HEK293 (cell line): ENCODE results near the gene CTNNB1.

Experiments
- CTCF ChIA-PET: fragments of 350-600 bp; formaldehyde crosslinking; extraction: SDS; loops from one replicate; lab custom pipeline; 2021; ENCODE audit warnings: antibody characterized with exemption; lab: Yijun Ruan, JAX
- POLR2A ChIA-PET: fragments of 300-600 bp; formaldehyde crosslinking; extraction: SDS; loops from one replicate; lab custom pipeline; 2020; ENCODE audit warnings: antibody characterized with exemption, inconsistent platforms; lab: Yijun Ruan, JAX
- H3K27ac ChIP-seq: fragments of 200-500 bp; sonication (Bioruptor generic); 2 replicates; pipeline ENCODE4 v1.5.1; 2014; ENCODE audit warnings: low read depth, low read length, control low read depth, inconsistent platforms; ENCODE audit errors: extremely low read depth
- H3K36me3 ChIP-seq, 2 experiments: fragments of 200-500 bp in 1 of 2; sonication (Bioruptor generic) in 1 of 2; 1 replicate in 1 of 2; 2 replicates in 1 of 2; pipeline ENCODE4 v1.5.1; 2014 to 2017; ENCODE audit warnings: inconsistent platforms in 2 of 2, low read length in 2 of 2; ENCODE audit not compliant: control insufficient read depth in 2 of 2, insufficient read depth in 1 of 2
- H3K4me1 ChIP-seq: fragments of 200-500 bp; sonication (Bioruptor generic); 2 replicates; pipeline ENCODE4 v1.5.1; 2014; ENCODE audit warnings: mild to moderate bottlenecking, low read length, inconsistent platforms; ENCODE audit not compliant: control insufficient read depth, insufficient read depth
- H3K4me3 ChIP-seq: 2 replicates; pipeline ENCODE4 v1.5.1; 2011; ENCODE audit warnings: low read depth, mild to moderate bottlenecking, control low read depth, low read length, moderate library complexity
- H3K9me3 ChIP-seq: fragments of 200-500 bp; sonication (Bioruptor generic); 2 replicates; pipeline ENCODE4 v1.5.1; 2014; ENCODE audit warnings: low read depth, low read length, inconsistent platforms; ENCODE audit not compliant: control insufficient read depth, insufficient read depth
- IKZF3 ChIP-seq: fragments of 450-650 bp; IDR thresholded peaks from 2 replicates; pipeline ENCODE4 v1.5.0; 2018; ENCODE audit warnings: missing biosample characterization, mild to moderate bottlenecking, missing genetic modification characterization, moderate library complexity
- SETDB1 ChIP-seq: IDR thresholded peaks from one replicate; pipeline ENCODE4 v1.6.1; 2017; ENCODE audit warnings: mild to moderate bottlenecking, low read length, moderate library complexity, mixed read lengths; ENCODE audit not compliant: insufficient read length
- TCF7L2 ChIP-seq: IDR thresholded peaks from 2 replicates; pipeline ENCODE4 v1.6.1; 2011; ENCODE audit warnings: low read depth, mild to moderate bottlenecking, inconsistent platforms, low read length, moderate library complexity, borderline replicate concordance
- ZBTB11 ChIP-seq: fragments of 450-650 bp; formaldehyde crosslinking; conservative IDR thresholded peaks from 2 replicates; pipeline ENCODE4 v1.5.1; 2016; ENCODE audit warnings: low read depth, missing biosample characterization, missing genetic modification characterization
- ZFHX2 ChIP-seq: fragments of 450-650 bp; formaldehyde crosslinking; conservative IDR thresholded peaks from 2 replicates; pipeline ENCODE4 v1.5.1; 2016; ENCODE audit warnings: missing biosample characterization, missing genetic modification characterization
- ZIC2 ChIP-seq: fragments of 450-650 bp; formaldehyde crosslinking; IDR thresholded peaks from 2 replicates; pipeline ENCODE4 v1.5.1; 2016; ENCODE audit warnings: missing biosample characterization, missing genetic modification characterization
- ZNF138 ChIP-seq: fragments of 450-650 bp; formaldehyde crosslinking; IDR thresholded peaks from 2 replicates; pipeline ENCODE4 v1.5.1; 2016; ENCODE audit warnings: missing biosample characterization, missing genetic modification characterization, borderline replicate concordance
- ZNF174 ChIP-seq: fragments of 450-650 bp; formaldehyde crosslinking; IDR thresholded peaks from 2 replicates; pipeline ENCODE4 v1.5.0; 2017; ENCODE audit warnings: missing biosample characterization, mild to moderate bottlenecking, missing genetic modification characterization
- ZNF184 ChIP-seq: fragments of 450-650 bp; IDR thresholded peaks from 2 replicates; pipeline ENCODE4 v1.5.1; 2018; ENCODE audit warnings: missing biosample characterization, mild to moderate bottlenecking, missing genetic modification characterization
- ZNF2 ChIP-seq: fragments of 450-650 bp; formaldehyde crosslinking; IDR thresholded peaks from 2 replicates; pipeline ENCODE4 v1.5.1; 2016; ENCODE audit warnings: missing biosample characterization, missing genetic modification characterization
- ZNF223 ChIP-seq: fragments of 450-650 bp; formaldehyde crosslinking; IDR thresholded peaks from 2 replicates; pipeline ENCODE4 v1.5.1; 2016; ENCODE audit warnings: missing biosample characterization, missing genetic modification characterization
- ZNF274 ChIP-seq, 2 experiments: fragments of 200-500 bp in 1 of 2; fragments of 450-650 bp in 1 of 2; sonication (Bioruptor generic) in 1 of 2; formaldehyde crosslinking in 1 of 2; IDR thresholded peaks; 2 replicates each; pipeline versions ENCODE4 v1.5.1 to v1.6.1; 2014 to 2016; ENCODE audit warnings: borderline replicate concordance in 1 of 2, inconsistent platforms in 1 of 2, low read length in 1 of 2, missing biosample characterization in 1 of 2, missing genetic modification characterization in 1 of 2
- ZNF311 ChIP-seq: fragments of 450-650 bp; formaldehyde crosslinking; IDR thresholded peaks from 2 replicates; pipeline ENCODE4 v1.5.1; 2017; ENCODE audit warnings: missing biosample characterization, missing genetic modification characterization, borderline replicate concordance
- ZNF350 ChIP-seq: fragments of 450-650 bp; formaldehyde crosslinking; IDR thresholded peaks from 2 replicates; pipeline ENCODE4 v1.5.0; 2017; ENCODE audit warnings: missing biosample characterization, mild to moderate bottlenecking, missing genetic modification characterization
- ZNF426 ChIP-seq: fragments of 450-650 bp; formaldehyde crosslinking; IDR thresholded peaks from 2 replicates; pipeline ENCODE4 v1.5.1; 2017; ENCODE audit warnings: missing biosample characterization, missing genetic modification characterization, mild to moderate bottlenecking, inconsistent platforms, moderate library complexity
- ZNF513 ChIP-seq: fragments of 450-650 bp; IDR thresholded peaks from 2 replicates; pipeline ENCODE4 v1.5.1; 2018; ENCODE audit warnings: missing biosample characterization, missing genetic modification characterization
- ZNF529 ChIP-seq: fragments of 450-650 bp; formaldehyde crosslinking; IDR thresholded peaks from 2 replicates; pipeline ENCODE4 v1.5.1; 2017; ENCODE audit warnings: missing genetic modification characterization, missing biosample characterization; ENCODE audit not compliant: insufficient replicate concordance
- ZNF610 ChIP-seq: fragments of 450-650 bp; formaldehyde crosslinking; IDR thresholded peaks from 2 replicates; pipeline ENCODE4 v1.5.1; 2016; ENCODE audit warnings: missing biosample characterization, missing genetic modification characterization, borderline replicate concordance
- ZNF624 ChIP-seq: fragments of 450-650 bp; formaldehyde crosslinking; IDR thresholded peaks from 2 replicates; pipeline ENCODE4 v1.5.1; 2017; ENCODE audit warnings: missing biosample characterization, missing genetic modification characterization
- ZNF843 ChIP-seq: fragments of 450-650 bp; formaldehyde crosslinking; IDR thresholded peaks from 2 replicates; pipeline ENCODE4 v1.5.1; 2016; ENCODE audit warnings: missing biosample characterization, missing genetic modification characterization

The CTNNB1 gene

GRCh38 chr3:41169023-41169422 lies 30.3 kb upstream of the CTNNB1 start (continued):
- TF ChIP-seq ZNF513 (tag by site-specific recombination) (no peak), IKZF3 (no peak), ZNF350 (tag by site-specific recombination) (no peak), ZNF174 (no peak), ZNF138 (tag by site-specific recombination) (no peak), ZNF426 (tag by site-specific recombination) (no peak), ZNF529 (no peak), SETDB1 (no peak), ZNF184 (tag by site-specific recombination) (no peak), ZBTB11 (tag by site-specific recombination) (no peak), ZFHX2 (tag by site-specific recombination) (no peak), TCF7L2 (no peak)

GRCh38 chr3:41173926-41174885 lies 25.1 kb upstream of the CTNNB1 start:
- Histone ChIP-seq H3K9me3 (no peaks in the 10 kb centered on the region), H3K36me3 (no peaks in the 10 kb centered on the region), H3K27ac (no peak overlapping the region), H3K4me3 (no peak overlapping the region), H3K4me1 (no peaks in the 10 kb centered on the region)
- ChIA-PET POLR2A (no interaction called here), CTCF (interaction anchor here (0.5 kb wide), 1 partner anchor 24 kb away, joined by 3 read pairs; no protein-coding TSS in a partner anchor)
- TF ChIP-seq ZIC2 (tag by site-specific recombination) (peak; percentile 67), ZNF513 (tag by site-specific recombination) (no peak)

GRCh38 chr3:41175365-41175764 lies 23.9 kb upstream of the CTNNB1 start:
- ChIA-PET CTCF (interaction anchor here (0.6 kb wide), 1 partner anchor 94 kb away, joined by 3 read pairs; no protein-coding TSS in a partner anchor), POLR2A (interaction anchor here (0.6 to 0.8 kb wide), 2 partner anchors 12 to 24 kb away, joined by 3 read pairs; partner anchors contain the start of gene CTNNB1)
- Histone ChIP-seq H3K4me1 (no peaks in the 10 kb centered on the region), H3K9me3 (no peaks in the 10 kb centered on the region), H3K27ac (no peak overlapping the region), H3K36me3 (no peaks in the 10 kb centered on the region), H3K4me3 (no peak overlapping the region)
- TF ChIP-seq ZNF843 (tag by site-specific recombination) (no peak), ZNF223 (tag by site-specific recombination) (no peak), ZNF311 (tag by site-specific recombination) (no peak), ZNF624 (tag by site-specific recombination) (no peak), ZNF274 (IDR thresholded peaks at IDR 0.05; ENCODE audit: low read length) (no peak), ZNF274 (tag by site-specific recombination; IDR thresholded peaks at IDR 0.05; ENCODE audit: borderline replicate concordance) (no peak), ZNF610 (no peak), ZNF2 (tag by site-specific recombination) (no peak)
